Stimulated activated CD8-positive, alpha-beta memory T cell treated with anti-CD3 and anti-CD28 coated beads, Interleukin-7, amount 100 ng/mL, for 4 hours (primary cell): ENCODE data around the gene TMEM200A.
"Not testable (repeated sequence)": the region's sequence is repeated elsewhere in the genome, so short reads cannot be mapped to it uniquely, and the experiment has no call there.

ENCODE experiments used
- DNase-seq, 2 donors: peaks; one replicate each; pipeline ENCODE4 v3.0.0-alpha.2; 2020; ENCODE audit warnings: low read depth in 2 of 2

TMEM200A gene

DNA sequence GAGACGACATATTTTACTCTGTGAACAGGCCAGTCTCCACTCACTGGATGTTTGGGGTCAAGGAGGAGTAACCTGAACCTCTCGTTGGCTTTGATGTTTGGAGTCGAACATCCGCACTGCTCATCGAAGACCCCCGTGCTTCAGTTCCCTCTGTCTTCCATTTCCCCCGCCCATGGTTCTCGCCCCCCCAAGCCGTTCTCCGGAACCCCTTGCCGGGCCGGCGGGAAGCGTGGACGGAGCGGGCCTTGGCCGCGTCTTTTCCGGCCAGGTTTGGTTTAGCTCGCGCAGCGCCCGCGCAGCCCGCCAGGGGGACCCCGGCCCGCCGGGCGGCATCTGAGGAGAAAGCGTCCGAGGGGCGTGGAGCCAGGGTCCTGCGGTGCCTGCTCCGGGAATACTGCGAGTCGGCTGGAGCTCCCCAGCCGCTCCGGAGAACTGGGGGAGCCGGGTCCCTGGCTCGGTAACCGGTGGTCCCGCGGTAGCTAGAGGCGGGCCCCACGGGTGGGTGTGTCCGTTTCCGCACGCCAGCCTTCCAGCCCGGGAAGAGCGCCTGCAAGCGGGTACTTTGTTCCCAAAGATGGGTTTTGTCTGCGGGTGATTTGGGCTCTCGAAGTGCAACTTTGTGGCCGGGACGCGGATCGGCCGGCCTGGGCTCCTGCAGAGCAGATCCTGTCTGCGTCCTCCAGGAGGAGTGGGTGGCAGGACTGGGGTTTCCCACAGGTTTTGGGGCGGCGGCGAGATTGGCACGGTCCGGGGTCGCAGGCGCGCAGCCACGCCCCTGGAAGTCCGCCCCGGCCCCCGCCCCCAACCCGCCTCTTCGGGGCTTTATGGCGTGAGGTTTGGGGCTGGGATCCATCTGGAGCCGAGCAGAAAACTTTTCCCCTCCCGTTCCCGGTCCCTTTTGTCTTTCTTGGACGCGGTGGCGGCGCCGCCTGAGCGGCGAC is at the start of gene TMEM200A:
Gene TMEM200A, plus strand, starts transcription at position 852 of the 941 bp plus-strand sequence. CDS start 74,406 bp downstream, outside the sequence.
- peak in 1 of 2 donors; percentile 8 for DNase-seq

DNA sequence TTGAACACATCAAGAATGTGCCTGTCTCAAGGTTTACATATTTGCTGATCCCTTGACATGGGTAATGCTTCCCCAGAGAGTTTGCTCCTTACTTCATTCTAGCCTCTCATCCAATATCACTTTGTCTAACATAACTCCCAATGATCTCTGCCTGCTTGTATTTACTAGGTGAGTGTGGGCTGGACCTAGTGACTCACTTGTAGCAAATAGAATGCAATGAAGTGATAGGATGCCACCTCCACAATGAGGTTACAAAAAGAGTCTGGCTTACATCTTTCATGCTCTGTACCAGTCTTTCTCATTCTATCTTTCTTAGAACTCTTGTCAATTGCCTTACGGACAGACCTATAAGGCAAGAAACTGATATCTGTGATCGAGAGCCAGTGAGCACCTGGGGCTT is 44.9 kb upstream of the TMEM200A start:
- DNase-seq, result no peak

DNA sequence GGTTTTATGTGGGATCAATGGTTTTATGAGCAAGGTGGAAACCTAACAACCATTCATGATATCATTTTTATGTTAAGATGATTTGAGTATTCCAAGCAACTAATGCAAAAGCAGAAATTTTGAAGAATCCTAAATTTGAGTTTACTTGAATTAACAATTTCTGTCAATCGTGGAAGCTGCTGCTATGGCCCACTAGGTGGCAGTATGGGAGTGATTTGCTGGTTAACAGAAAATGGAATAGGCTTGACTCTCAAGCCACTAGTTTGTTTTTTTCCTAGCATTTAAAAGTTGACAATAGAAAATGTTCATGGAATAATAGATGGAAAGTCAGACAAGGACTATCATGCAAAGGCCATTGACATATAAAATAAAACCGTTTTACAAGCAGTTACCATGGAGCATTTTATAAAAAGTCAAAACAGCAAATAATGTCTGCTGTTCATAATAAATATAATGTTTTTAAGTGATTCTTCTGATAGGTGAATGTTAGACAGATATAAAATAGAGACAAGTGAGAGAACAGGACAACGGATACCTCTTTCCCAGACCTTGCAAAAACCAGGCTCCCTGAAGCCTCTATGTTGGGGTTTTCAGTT is 43.0 kb upstream of the TMEM200A start:
- peak; percentile 27 to 55 for DNase-seq

DNA sequence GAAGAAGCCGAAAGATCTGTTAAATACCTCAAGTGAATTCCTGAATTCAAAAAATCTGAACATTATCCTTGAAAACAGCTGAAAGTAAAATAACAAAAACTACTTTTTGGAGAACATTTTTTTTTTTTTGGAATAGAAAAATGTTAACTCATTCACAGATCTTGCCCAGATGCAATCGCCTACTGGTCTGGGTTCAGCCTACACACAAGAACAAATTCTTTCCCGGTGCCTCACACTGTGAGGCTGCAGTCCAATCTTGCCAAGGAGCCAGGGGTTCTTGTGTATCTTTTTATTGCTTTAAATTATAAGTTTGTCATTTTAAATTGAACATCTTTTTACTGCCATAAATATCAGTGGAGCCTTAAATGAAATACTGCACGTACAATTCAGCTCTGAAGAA is 41.2 kb upstream of the TMEM200A start:
- no peak for DNase-seq

DNA sequence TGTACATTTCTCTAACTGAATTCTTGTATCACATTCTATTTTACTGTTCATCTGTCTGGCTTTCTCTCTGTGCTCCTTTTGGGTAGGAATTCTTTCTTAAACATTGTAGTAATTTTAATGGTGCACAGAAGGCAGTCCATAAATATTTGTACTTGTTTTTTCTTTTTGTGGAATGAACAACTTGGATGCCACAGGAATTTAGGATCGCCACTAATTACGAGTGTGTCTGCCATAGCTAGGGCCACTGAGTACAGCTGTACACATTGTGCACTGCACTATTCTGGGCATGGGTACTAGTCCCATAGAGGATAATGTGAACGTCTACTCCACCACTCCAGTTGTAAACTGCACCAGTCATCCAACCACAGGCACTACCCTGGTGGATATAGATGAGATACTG is 39.3 kb upstream of the TMEM200A start:
- no peak for DNase-seq

DNA sequence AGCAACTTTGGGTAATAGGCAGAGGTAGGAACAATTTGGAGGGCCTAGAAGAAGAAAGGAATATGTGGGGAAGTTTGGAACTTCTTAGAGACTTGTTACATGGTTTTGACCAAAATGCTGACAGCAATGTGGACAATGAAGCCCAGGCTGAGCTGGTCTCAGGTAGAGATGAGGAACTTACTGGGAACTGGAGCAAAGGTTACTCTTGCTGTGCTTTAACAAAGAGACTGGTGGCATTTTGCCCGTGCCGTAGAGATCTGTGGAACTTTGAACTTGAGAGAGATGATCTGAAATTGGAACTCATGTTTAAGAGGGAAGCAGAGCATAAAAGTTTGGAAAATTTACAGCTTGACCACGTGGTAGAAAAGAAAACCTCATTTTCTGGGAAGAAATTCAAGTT is 28.3 kb upstream of the TMEM200A start:
- DNase-seq, result no peak

DNA sequence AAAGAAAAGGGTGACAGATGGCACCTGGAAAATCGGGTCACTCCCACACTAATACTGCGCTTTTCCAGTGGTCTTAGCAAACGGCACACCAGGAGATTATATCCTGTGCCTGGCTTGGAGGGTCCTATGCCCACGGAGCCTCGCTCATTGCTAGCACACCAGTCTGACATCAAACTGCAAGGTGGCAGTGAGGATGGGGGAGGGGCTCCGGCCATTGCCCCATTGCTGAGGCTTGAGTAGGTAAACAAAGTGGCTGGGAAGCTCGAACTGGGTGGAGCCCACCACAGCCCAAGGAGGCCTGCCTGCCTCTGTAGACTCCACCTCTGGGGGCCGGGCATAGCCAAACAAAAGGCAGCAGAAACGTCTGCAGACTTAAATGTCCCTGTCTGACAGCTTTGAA is 19.5 kb upstream of the TMEM200A start:
- not testable (repeated sequence) for DNase-seq

DNA sequence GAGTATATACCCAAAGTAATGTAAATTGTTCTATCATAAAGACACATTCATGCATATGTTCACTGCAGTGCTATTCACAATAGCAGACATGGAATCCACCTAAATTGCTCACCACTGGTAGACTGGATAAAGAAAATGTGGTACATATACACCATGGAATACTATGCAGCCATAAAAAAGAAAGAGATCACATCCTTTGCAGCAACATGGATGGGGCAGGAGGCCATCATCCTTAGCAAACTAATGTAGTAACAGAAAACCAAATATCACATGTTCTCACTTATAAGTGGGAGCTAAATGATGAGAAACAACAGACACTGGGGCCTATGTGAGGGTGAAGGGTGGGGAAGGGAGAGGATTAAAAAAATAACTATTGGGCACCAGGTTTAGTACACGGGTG is 11.5 kb upstream of the TMEM200A start:
- DNase-seq, result no peak

DNA sequence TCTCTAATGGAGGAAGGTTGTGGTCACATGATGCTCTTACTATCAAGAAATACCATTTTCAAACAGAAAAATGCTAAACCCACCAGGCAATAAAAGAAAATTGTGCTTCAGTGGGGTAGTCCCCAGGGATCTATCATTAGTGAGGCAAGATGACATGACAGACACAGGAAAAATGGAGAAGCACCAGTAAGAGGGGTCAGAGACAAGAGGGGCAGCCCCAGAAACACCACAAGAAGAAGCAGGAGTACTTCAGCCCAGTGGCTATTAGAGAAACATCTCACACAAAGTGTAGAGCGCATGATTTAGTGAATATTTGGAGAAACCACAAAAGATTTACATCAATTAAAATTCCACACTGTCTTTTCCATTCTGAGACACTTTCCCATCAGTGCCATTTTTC is 10.2 kb upstream of the TMEM200A start:
- no peak for DNase-seq

DNA sequence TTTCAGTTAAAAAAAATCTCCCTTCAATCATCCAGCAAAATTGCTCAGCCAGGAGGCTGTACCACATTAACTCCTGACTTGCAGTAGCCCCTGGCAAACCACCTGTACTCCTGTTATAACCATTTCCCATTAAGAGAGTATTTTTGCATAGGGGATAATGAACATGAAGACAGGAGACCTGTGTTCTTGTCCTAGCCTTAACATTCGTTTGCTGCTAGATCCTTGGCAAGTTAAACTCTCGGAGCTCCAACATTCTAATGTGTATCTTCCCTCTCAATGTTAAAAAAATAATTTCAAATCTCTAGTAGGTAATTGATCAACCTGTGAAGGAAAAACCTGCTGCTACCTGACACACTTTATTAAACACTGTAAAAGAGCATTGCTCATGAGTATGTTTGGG is 8.4 kb upstream of the TMEM200A start:
- no peak for DNase-seq

DNA sequence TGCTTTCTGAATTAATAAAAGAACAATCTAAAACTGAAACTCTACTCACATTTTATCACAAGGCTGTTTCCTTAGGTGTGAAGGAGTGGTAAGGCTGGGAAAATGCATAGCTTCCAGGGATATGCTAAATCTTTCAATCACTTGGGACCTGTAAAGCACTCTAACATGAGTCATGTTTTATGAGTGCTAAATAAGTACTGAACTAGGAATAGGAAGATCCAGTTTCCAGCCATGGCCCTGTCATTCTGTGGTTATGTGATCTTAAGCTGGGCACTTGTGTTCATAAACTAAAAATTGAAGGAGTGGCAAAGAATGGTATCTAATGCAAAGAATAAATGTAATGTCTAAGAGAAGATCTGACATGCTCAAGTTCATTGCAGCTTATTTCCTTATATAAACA is 6.1 kb upstream of the TMEM200A start:
- DNase-seq, result no peak

DNA sequence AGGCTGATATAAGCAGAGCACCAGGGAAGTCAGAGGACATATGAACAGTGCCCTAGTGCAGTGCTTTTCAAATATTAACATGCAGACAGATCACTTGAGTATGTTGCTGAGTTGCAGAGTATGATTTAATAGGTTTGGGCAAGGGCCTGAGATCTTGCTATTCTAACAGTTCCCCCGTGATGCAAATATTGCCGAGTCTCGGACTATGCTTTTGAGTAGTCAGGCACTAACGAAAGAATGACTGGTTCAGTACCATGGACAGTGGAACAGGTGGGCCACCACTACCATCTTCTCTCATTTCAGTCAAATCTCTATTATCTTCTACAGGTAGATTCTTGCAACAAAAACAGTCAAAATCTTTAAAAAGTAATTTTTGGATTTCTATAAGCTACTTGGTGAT is 3.7 kb upstream of the TMEM200A start:
- no peak for DNase-seq

DNA sequence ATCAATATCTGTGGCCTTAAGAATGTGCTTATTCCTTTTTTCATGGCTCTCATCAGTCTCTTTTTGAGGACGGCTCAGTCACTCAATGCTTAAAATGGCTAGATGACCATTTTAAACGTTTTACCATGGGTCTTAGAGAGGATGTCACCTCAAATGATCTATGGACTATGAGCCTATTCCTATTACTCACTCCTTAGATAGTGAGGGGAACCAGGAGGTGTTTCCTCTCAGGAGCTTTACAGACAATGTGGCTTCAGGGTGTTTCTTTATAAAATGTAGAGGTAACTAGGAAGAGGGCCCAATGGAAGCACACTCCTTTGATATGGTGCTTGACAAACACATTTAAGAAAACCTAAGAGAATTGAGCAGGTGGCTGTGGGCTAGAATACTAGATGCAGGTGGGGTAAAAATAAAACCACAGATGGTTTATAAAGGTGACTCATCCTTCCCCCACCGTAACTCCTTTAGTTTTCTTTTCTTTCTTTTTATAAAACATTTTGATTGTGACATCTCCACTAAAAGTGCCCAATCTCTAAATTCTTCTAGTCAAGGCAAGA is 1.5 kb upstream of the TMEM200A start:
- DNase-seq, result no peak

DNA sequence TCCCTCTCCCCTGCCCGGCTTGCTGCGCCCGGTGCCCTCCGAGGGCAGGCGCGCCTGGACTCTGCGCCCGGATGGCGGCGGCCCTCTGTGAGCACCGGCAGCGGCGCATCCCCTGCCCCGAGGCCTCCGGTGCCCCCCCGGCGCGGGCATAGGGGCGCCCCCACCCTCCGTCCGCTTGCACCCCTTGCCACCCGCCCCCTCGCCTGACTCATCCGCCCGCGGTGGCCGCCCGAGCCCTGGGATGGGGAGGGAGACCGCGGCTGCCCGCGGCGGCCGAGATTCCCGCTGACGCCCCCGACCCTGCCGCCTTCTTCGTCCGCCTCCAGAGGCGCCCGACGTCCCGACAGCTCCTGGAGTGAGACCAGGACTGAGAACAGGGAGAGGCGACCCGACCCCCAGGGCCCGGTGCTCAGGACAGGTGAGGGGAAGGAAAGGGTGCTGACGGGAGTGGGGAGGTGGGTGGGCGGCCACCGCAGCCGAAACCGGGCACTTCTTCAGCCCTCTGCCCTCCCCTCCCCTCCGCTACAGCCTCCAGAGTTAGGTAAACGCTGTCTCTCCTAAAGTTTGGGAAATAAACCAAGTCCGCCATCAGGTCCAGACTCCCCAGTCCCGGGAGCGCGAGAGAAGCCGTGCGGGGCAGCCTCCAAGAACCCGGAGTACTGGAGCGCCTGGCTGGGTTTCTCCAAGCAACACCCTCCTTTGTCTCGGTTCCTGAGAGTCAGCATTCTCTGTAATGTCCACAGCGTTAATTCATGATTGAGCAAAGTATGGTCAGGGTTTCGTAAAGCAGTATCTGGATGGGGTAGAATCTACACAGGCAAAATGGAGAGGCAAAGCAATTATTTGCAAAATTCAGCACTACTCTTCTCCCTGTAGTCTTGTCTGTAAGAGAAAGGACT is 539 bp downstream of the TMEM200A start:
- DNase-seq, result peak in 1 of 2 donors; percentile 52

DNA sequence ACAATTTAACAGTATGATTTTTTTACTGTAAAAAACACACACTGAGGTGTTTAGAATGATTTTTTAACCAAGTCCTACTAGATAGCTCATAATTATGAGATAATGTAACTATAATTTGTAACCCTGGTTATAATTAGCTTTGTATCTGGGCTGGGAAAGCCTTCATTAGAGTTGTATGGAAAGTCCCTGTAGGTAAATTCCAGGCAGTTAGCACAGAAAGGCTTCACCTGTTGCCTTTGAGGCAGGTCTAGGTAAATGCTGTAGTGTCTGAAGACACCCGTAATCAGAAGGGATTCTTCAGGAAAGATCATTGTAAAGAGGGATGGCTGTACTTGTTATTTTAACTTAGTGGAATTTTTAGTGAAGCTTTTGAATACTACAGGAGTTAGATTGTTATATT is 1.9 kb downstream of the TMEM200A start:
- DNase-seq, result no peak

DNA sequence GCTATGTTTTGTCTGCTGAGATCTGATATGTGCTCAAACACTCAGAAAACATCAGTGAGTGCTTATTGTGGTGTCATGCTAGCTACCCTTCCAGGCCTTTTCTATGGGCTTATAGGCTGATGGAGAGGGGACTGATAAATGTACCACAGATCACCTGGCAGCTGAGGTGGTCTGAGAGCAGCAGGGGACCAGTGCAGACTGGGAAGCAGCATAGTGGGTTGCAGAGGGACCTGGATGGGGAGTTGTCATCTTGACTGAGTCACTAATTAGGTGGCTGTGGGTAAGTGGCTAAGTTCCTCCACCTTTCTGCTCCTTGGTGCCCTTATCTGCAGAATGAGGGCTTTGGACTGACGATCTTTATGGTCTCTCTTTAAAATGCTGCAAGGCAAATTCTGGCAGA is 2.8 kb downstream of the TMEM200A start:
- no peak for DNase-seq

DNA sequence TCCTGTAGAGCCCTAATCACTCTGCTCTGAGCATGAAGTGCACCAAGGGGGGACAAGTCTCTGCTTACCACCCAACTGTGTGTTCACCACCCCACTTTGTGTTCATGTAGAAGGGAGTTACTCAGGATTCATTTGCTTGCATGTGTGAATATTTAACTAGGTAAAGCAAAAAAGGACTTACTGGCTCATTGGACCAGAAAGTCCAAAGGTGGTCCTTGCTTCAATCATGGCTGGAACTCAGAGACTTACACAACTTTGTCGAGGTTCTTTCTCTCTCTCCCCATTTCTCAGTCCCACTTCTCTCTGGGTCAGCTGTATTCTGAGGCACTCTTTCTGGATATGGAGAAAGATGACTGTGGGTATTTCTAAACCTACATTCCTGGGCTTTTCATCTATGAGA is 4.0 kb downstream of the TMEM200A start:
- DNase-seq, result no peak

DNA sequence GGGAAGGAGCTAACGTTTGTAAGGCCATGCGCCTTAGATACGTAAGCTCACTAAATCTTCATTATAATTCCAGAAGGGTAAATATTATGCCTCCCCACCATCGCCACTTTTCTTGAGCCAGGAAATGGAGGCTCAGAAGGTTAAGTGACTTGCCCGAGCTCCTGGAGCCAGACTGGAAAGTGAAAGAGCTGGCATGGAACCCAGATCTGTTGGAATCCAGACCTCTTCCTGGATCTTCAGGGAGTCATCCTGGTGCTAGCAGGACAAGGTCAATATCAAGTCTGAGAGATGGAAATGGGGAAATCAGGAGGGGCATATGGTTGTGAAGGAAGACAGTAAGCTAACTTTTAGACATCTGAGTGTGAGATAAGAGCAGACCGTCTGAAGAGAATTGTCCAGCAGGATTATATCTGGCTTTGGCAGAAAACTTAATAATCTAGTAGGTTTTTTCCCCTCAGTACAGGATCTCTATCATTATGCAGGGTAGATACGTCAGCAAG is 6.2 kb downstream of the TMEM200A start:
- DNase-seq, result no peak

DNA sequence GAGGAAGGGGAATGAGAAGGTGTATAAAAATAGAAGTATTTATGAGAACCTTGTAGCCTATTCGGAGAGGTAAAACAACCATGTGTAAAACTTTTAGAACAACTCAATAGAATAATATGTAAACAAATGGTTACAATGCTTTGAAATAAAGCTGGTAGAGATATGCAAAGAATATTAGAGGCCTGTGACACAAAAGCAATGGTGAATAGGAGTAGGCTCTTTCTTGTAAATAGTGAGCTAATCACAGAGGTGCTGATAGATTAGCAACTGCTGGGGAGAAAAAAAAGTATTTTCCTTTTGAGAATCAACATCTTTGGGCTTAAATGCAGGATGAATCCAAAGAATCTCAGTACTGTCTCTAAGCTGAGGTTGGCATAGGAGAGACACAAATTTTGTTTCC is 7.0 kb downstream of the TMEM200A start:
- no peak for DNase-seq

DNA sequence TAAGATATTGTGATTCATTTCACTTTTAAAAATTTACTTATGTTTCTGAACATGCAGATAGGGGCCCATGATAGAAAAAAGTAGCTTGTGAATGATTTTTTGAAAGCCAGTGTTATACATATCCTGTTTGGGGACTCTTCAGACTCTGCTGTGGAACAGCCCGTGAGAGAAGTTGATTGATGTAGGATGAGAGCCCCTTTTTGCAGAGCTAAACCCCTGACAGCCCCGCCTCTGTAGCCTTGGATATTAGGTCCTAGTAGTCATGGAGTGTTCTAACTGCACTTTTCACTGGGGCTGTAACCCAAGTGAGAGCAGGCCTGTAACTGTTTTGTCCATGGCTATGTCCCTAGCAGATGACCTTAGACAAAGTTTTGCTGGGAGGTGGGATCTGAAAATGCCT is 8.2 kb downstream of the TMEM200A start:
- DNase-seq, result no peak

DNA sequence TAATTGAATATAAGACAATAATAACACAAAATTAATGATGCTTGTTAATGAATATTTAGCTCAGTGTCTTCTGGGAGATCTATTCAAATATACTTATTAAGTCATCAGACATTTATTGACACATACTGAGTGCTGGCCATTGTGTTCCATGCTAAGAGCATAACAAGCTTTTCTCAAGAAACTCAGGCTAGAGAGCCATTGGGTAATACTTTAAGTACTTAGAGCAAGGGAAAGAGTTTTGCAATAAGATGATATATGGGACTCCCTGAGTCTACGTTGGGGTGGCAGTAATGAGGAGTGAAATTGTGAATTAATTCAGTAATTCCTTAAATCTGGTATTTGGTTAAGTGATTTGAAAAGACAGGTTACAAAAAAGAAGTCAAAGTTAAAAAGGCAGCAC is 11.1 kb downstream of the TMEM200A start:
- DNase-seq, result no peak

DNA sequence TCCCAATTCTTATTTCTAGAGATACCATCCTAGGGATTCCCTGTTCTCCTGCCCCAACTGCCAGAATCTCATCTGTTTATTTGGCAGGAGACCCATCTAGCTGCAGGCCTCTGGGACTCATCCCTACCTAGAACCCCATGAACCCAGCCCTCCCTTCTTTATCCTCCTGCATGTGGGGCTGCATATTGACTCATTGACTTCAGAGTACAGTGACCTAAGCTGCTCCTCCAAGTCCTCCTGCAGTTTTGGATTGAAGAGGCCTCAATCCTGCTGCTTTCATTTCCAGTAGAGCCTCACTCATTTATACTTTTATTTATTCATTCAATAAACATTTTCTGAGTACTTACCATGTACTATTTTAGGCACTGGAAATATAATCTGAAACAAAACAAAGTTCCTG is 11.6 kb downstream of the TMEM200A start:
- DNase-seq, result no peak
